Gastrocnemius medialis (tissue), 4 donors: ENCODE results near the gene SLFN13.

Source experiments
- POLR2A ChIP-seq, 2 donors: fragments of 450-650 bp; IDR thresholded peaks; one replicate each; pipeline ENCODE4 v1.6.1; 2017; ENCODE audit warnings: antibody characterized with exemption in 2 of 2, mild to moderate bottlenecking in 2 of 2, moderate library complexity in 2 of 2
- TF ChIP-seq, protein P1 (sequence below), 5 experiments: fragments of 450-650 bp in 3 of 5; fragments of 200-600 bp in 2 of 5; sonication (generic) in 2 of 5; IDR thresholded peaks in 4 of 5; conservative IDR thresholded peaks in 1 of 5; 1 replicate in 4 of 5; 2 replicates in 1 of 5; pipeline ENCODE4 v1.5.1; 2016 to 2019; ENCODE audit warnings: antibody characterized with exemption in 5 of 5, mild to moderate bottlenecking in 3 of 5, moderate library complexity in 3 of 5

- TF ChIP-seq, protein P1, sequence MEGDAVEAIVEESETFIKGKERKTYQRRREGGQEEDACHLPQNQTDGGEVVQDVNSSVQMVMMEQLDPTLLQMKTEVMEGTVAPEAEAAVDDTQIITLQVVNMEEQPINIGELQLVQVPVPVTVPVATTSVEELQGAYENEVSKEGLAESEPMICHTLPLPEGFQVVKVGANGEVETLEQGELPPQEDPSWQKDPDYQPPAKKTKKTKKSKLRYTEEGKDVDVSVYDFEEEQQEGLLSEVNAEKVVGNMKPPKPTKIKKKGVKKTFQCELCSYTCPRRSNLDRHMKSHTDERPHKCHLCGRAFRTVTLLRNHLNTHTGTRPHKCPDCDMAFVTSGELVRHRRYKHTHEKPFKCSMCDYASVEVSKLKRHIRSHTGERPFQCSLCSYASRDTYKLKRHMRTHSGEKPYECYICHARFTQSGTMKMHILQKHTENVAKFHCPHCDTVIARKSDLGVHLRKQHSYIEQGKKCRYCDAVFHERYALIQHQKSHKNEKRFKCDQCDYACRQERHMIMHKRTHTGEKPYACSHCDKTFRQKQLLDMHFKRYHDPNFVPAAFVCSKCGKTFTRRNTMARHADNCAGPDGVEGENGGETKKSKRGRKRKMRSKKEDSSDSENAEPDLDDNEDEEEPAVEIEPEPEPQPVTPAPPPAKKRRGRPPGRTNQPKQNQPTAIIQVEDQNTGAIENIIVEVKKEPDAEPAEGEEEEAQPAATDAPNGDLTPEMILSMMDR (IDR thresholded peaks at IDR 0.05 in 4 of 5, conservative IDR thresholded peaks at IDR 0.05 in 1 of 5), result no peak
- no peak for TF ChIP-seq POLR2A (IDR thresholded peaks at IDR 0.05)
Observed at GRCh38 chr17:35449371-35449931, 885 bp upstream of the SLFN13 start.
